Left forelimb (tissue), 1 donor: ENCODE measurements around the gene HOXD1.

Experiments
- DNase-seq: peaks from one replicate; pipeline ENCODE4 v3.0.0-alpha.2; 2018; ENCODE audit warnings: low spot score

The HOXD1 gene

DNA sequence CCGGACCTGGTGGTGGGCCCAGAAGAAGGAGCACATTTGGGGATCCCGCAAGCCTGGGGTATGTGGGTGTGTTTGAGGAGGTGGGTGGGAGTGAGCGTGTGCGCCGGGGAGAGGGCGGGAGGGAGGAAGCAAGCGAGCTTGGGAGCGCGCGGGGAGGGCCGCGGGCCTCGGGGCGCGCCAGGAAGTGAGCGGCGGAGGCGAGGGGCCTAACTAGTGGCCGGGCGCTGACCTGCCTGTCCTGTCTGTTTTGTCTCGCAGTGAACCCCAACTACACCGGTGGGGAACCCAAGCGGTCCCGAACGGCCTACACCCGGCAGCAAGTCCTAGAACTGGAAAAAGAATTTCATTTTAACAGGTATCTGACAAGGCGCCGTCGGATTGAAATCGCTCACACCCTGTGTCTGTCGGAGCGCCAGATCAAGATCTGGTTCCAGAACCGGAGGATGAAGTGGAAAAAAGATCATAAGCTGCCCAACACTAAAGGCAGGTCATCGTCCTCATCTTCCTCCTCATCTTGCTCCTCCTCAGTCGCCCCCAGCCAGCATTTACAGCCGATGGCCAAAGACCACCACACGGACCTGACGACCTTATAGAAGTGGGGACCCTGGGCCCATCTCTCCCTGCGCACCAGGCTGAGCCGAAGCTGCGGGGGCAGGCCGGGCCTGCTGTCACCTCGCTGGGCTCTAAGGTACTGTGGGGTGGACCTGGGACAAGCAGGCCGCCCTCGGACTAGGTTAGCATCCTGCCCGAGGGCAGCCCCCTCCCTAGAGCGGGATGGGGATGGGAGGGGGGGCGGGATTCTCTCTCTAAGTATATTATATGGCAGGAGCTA, 35.9 kb upstream of the HOXD1 start:
- DNase-seq, result no peak

DNA sequence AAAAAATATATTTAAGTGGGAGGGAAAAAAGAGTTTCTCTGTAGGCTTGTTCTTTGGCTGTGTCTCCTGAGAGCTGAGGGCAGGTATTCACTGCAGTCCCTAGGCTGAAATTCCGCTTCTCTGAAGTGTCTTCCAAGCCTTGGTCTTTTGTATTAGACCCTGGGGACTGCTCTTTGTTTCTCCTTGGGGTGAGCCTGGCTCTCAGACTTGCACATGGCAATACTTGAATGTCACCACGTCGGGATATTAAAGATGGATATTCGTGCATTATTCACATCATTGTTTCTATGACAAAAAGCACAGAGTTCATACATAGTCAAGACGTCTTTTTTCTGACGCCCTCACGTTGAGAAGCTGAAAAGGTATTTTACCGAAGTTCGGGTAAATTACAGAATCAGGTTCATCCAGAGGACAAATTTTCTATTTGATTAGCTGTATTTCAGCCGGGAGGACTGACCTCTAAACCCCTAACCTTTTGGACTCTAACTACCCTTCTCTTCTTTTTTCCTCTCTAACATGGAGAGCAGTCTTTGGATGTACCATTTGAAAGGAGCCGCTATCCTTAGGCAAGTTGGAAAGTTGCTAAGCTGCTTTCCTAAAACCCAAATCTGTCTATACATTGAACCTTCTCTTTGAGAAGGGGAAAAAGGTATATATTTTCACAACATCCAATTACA, 33.8 kb upstream of the HOXD1 start:
- no peak for DNase-seq

- no peak for DNase-seq
Observed at GRCh38 chr2:176155356-176156044, 33.0 kb upstream of the HOXD1 start.

DNA sequence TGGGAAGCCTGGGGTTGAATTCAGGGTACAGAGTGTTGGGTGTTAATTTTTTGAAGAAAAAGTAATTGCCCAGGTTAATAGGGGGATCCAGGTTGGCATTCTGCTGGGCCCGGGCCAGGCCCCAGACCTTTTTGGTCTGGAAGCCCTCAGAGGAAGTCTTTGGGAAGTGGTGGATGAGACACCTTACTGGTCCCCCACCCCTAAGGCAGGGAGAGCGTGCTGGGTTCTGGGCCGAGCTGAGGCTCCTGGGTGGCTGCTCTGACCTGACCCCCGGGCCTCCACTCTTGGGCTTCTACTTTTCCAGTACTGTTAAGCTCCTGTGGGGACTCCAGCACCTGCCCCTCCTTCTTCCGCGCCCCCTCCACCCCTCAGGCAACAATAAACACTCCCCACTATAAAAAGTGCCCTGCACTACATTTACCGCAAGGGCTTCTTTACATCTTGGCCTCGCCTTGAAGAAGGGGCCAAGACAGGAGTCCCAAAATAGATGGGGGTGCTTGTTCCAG, 32.1 kb upstream of the HOXD1 start:
- DNase-seq, result no peak

DNA sequence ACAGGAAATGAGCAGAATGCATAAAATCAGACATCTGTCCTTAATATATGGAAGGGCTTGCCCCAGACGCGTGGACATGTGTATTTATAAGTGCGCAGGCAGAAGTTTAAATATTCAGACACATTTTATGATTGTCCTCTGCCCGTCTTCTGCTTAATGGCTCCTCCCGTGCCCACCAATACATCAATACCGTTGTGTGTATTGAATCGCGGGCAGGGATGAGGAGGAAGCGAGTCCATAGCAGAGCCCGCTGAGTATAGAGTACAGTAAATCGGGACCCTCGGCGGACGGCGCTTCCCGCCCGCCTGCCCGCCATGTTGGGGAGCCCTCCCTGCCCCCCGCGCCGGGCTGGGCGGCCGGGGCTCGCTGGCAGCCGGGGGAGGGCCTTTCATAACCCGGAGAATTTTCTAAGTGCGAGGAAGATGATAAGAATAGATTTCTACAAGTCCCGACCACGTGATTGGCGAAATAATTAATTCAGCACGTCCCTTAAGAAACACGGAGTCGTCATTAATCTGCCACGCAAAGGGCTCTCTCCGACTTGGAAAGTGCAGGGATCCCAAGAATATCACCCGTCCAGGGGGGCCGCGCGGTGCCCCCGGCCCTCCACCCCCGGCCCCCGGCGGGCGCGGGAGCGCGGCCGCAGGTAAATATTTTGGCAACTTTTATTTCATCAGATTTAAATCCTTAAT, 31.5 kb upstream of the HOXD1 start, which contains the start of gene HOXD3:
HOXD3 (plus strand) TSS at position 501 of the 692 bp plus-strand sequence. CDS start 11,808 bp downstream, outside the sequence.
- DNase-seq, result no peak

- no peak for DNase-seq
Observed at GRCh38 chr2:176157499-176158185, 30.8 kb upstream of the HOXD1 start.

- no peak for DNase-seq
Observed at GRCh38 chr2:176158186-176158591, 30.3 kb upstream of the HOXD1 start.

- DNase-seq, result no peak
Observed at GRCh38 chr2:176158855-176159662, 29.4 kb upstream of the HOXD1 start.

DNA sequence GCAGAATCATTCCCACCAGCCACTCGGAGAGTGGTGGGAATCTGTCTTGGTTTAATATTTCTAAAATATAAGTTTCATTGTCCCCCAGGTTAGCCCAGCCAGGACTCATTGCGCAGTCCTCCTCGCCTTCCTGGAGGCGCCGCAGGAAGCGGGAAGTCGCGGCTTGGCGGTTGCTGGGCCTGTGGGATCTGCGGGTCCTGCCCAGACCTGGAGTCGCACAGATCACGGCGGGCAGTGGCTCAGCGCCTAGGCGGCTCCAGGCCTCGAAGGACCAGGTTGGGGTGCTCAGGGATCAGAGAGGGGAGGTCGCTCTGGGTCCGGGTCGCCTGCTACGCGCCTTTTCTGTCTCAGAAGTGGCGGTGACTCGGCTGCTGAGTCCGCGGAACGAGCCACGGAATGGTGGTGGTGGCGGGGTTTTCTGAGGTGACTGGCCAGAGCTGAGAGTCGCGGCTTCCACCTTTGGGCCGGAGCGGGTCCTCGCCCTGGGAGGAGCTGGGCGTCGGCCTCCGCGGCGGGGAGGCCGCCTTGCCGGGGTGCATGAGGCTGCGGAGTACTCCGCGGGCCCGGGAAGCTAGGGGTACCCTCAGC, 28.7 kb upstream of the HOXD1 start:
- peak; percentile 68 for DNase-seq

DNA sequence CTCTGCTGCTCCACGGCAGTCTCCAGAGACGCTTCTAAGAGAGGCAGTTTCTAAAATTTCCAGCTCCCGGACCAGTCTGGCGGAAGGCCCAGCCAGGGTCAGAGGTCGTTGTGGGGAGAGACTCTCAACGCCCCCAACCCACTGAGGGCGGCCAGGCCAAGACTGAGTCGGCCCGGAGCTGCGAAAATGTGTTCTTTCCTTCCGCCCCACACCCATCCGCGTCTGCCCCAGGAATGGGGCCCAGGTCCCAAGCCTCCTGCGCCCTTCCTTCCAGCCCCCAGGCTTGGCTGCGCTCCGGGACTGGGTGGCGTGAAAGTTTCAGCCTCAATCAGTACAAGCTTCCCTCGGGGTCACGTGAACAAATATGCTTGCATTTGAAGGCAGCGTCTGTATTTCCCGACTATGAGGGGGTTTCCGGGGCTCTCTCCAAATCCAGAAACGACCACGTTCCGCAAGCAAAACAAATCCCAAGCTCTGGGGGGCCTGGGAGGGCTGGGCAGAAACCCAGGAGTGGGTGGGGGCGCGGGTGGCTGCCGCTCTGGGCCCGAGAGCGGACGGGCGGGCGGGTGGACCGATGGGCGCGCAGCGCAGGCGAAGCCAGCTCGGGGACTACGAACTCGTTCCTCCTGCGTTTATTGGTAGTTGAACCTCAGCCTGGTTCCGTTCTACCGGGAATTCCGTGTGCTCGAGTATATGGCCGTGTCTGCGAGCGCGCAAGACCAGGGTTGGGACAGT, 28.1 kb upstream of the HOXD1 start:
- DNase-seq, result no peak

- no peak for DNase-seq
Observed at GRCh38 chr2:176160986-176161824, 27.3 kb upstream of the HOXD1 start.

DNA sequence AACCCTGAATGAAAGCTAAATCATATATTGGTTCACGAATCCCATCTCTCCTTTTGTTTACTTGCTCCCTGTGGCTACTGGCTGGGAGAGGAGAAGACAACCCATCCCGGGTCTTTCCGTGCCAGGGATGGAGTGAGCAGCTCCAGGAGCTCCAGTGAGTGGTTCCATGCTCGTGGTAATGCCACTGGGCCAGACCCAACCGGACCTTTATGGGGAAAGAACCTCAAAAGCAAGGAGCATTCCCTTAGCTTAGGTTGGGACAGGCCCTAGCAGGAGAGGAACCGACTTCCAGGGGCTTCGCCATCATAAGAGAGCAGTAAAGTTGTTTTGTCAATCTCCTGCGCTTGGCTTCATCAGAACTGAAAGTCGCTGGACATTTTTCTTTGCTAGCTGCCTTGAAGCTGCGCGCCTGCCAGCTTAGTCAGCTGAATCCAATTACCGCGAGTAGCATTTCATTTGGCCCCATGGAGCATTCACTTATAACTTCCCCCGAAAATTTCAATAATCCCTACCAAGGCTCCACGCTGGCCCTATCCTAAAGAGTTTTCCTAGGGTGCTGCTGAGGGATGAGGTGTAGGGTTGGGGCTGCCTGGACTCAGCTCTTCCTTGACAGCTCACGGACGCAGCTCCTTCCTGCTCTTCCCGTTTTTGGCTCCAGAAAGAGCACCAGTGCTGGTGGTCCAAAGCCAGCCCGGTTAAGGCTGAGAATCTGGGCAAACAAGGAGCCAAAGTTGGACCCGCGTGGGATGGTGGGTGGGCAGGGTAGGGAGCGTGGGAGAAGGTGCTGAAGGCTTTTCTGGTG, 26.4 kb upstream of the HOXD1 start:
- DNase-seq, result no peak

GRCh38 chr2:176162911-176163671, 25.4 kb upstream of the HOXD1 start:
- no peak for DNase-seq

GRCh38 chr2:176163672-176164056, 24.8 kb upstream of the HOXD1 start:
- DNase-seq, result no peak

GRCh38 chr2:176164201-176164600, 24.3 kb upstream of the HOXD1 start:
- no peak for DNase-seq

DNA sequence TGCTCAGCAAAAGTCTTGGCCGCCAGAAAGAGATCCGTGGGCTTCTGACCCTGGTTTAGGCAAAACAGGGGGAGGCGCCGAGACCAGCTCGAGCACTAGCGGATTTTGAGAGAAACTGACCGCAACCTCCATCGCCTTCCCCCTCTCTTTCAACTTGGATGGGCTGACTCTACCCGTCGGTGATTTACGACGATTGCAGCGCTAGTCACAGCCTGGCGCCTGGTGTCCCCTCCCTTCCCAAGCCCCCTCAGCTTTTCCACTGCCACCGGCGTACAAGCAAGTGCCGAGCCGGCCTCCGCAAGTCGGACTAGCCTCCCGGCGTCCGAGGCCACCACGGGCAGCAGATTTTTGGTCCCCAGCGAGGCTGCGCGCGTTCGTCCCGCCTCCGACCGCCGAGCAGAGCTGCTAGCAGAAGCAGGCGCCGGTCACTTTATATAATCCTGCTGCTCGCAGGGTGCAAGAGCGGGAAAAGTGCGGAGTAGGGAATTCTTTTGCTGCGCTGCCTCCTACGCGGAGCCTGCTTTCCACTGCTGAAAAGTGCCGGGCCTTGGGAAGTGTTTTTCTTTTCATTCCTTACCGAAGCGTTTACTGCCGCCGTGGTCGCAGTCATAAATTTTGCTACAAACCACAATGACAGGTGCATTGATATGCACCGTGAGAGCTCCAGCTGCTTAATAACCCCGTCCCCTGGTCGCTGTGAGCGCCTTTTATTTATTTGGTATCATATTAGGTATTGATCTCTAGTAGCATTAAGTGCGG, 23.7 kb upstream of the HOXD1 start:
- DNase-seq, result no peak
